Measurements from ENCODE around the gene MEAK7. TPM values are rescaled to one million over a fixed set of nuclear protein-coding genes. Genes with fewer than 3 reads are reported as not detected.

The MEAK7 gene, protein sequence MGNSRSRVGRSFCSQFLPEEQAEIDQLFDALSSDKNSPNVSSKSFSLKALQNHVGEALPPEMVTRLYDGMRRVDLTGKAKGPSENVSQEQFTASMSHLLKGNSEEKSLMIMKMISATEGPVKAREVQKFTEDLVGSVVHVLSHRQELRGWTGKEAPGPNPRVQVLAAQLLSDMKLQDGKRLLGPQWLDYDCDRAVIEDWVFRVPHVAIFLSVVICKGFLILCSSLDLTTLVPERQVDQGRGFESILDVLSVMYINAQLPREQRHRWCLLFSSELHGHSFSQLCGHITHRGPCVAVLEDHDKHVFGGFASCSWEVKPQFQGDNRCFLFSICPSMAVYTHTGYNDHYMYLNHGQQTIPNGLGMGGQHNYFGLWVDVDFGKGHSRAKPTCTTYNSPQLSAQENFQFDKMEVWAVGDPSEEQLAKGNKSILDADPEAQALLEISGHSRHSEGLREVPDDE
- 10 to 100 TPM; 95.7 to 98.3 TPM for total RNA-seq

DNA sequence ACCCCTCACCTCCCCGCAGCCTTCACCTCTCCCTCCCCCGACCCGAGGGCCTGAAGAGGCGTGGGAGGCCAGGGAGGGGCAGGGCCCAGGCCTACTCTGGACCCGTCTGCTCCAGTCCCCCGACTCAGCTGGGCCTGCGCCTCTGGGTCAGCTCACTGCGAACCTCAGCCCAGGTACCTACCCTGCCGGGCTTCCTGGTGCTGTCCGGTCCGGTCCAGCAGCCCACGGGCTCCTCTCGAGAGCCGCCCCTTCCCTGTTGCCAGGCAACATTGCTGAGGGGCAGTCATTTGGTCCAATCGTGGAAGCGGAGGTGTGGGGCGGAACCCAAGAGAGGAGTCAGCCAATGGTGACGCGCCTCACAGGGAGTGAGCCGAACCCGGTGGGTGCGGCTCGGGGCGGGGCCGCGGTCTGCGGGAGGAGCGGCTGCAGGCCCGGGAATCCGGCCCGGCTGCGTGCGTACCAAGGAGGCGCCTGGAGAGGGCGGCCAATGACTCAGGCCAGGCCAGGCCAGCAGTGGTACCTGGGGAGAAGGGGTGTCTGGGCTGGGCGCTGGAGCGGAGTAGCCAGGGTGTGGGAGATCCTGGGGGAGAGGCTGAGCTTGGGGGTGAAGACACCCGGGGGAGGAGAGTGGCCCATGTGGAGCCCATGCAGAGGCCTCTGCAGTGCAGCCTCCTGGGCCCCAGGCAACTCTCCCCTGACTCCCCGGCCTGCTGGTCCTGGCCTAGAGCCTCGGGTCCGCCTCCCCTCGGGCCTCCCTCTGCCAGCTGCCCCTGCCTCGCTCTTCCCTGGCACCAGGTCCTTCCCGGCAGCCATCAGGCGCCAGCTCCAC lies at the start of gene MEAK7:
MEAK7 (minus strand) TSS at position 240 of the 829 bp plus-strand sequence. CDS start 6,573 bp downstream, outside the sequence.
- Mint-ChIP-seq H3K36me3 (peaks cover 23% of the 10 kb centered on the region), H3K4me1 (peaks cover 39% of the 10 kb centered on the region)
- POLR2A ChIA-PET: interaction anchor here (1.5 to 3.2 kb wide), 5 partner anchors 15 to 388 kb away, joined by 3 to 14 read pairs (median 4); partner anchors contain the start of gene MBTPS1

DNA sequence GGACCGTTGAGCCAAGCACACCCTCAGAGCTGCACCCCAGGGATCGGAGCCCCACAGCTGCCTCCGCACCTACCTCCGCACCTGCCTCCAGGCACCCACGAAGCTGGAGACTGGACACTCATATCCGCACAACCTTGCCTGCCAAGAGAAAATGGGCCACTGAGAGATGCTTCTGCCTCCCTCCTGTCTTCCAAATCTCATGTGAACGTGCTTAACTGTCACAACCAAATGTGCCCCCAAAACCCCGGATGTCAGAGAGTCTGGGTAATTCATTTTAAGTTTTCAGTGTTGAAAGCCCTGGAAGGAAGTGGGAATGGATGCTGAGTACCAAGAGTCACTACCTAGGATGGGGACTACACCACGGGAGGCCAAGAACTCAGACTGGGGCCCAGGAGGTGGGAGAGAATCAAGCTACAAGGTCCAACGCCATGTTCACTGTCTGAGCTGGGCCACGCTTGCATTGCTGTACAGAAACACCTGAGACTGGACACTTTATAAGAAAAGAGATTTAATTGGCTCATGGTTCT lies 49.5 kb upstream of the MEAK7 start:
- Mint-ChIP-seq H3K36me3 (peaks cover 38% of the 10 kb centered on the region), H3K27ac (peak overlapping the region; percentile 94), H3K27me3 (no peaks in the 10 kb centered on the region), H3K4me1 (peaks cover 40% of the 10 kb centered on the region), H3K9me3 (no peaks in the 10 kb centered on the region), H3K4me3 (peak overlapping the region; percentile 99)
- peak; percentile 63 for DNase-seq
- POLR2A ChIA-PET: interaction anchor here (0.7 to 9.7 kb wide), 19 partner anchors 9 to 95 kb away, joined by 3 to 94 read pairs (median 5); partner anchors contain the start of genes COTL1, KLHL36 and MEAK7
- ATAC-seq (ENCODE audit: low read depth): peak; percentile 64

More for the DNA sequence above, at the start of gene MEAK7:
- H3K27ac Mint-ChIP-seq: peak within 1 kb of the TSS; percentile 82
- no peaks in the 10 kb centered on the region for H3K9me3 Mint-ChIP-seq
- no peaks in the 10 kb centered on the region for H3K27me3 Mint-ChIP-seq
- DNase-seq (peak; percentile 99), ATAC-seq (ENCODE audit: low read depth) (peak; percentile 95)
- H3K4me3 Mint-ChIP-seq: peak within 1 kb of the TSS; percentile 81

DNA sequence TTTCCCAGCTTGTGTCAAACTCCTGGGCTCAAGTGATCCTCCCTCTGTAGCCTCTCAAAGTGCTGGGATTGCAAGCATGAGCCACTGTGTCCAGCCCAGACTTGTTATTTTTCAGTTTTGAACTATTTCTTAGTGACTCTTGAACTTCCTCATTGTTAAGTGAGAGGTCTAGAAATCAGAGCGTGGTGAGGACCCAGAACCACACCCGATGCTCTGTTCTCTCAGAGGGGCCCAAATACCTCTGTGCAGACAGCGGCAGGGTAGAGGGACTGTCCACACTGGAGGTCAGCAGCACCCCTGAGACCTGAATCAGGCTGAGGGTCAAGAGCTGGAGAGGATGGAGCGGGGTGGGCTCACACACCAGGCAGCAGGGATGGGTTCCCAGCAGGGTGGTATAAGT lies 47.7 kb upstream of the MEAK7 start:
- H3K36me3 Mint-ChIP-seq: peaks cover 44% of the 10 kb centered on the region
- POLR2A ChIA-PET: interaction anchor here (0.6 to 9.7 kb wide), 14 partner anchors 12 to 65 kb away, joined by 3 to 94 read pairs (median 6); partner anchors contain the start of genes COTL1 and MEAK7
- H3K9me3 Mint-ChIP-seq: no peaks in the 10 kb centered on the region
- H3K27me3 Mint-ChIP-seq: no peaks in the 10 kb centered on the region
- H3K4me1 Mint-ChIP-seq: peaks cover 44% of the 10 kb centered on the region
- peak overlapping the region; percentile 99 for H3K4me3 Mint-ChIP-seq
- ATAC-seq (ENCODE audit: low read depth) (no peak), DNase-seq (no peak)
- peak overlapping the region; percentile 97 for H3K27ac Mint-ChIP-seq

DNA sequence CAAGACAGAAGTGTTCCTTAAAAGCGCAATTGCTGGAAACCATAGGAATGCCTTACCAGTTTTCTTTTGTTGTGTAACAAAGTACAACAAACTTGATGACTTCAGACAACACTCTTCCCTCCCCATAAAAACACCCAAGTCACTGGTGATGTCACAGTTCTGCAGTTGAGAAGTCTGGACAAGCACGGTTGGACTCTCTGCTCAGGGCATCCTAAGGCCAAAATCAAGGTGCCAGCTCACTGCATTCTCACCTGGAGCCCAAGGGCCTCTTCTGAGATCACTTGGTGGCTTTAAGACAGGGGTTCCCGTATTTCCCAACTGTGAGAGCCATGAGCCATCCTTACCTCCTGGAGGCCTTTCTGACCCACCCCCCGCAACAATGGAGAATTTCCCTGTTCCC lies 45.6 kb upstream of the MEAK7 start:
- H3K4me3 Mint-ChIP-seq: peak overlapping the region; percentile 87
- peak overlapping the region; percentile 92 for H3K27ac Mint-ChIP-seq
- H3K4me1 Mint-ChIP-seq: peaks cover 50% of the 10 kb centered on the region
- H3K27me3 Mint-ChIP-seq: no peaks in the 10 kb centered on the region
- no peak for DNase-seq
- no peaks in the 10 kb centered on the region for H3K9me3 Mint-ChIP-seq
- ATAC-seq (ENCODE audit: low read depth): no peak
- POLR2A ChIA-PET: interaction anchor here (1.3 to 9.7 kb wide), 5 partner anchors 10 to 67 kb away, joined by 5 to 81 read pairs (median 32); partner anchors contain the start of gene COTL1
- peaks cover 58% of the 10 kb centered on the region for H3K36me3 Mint-ChIP-seq

DNA sequence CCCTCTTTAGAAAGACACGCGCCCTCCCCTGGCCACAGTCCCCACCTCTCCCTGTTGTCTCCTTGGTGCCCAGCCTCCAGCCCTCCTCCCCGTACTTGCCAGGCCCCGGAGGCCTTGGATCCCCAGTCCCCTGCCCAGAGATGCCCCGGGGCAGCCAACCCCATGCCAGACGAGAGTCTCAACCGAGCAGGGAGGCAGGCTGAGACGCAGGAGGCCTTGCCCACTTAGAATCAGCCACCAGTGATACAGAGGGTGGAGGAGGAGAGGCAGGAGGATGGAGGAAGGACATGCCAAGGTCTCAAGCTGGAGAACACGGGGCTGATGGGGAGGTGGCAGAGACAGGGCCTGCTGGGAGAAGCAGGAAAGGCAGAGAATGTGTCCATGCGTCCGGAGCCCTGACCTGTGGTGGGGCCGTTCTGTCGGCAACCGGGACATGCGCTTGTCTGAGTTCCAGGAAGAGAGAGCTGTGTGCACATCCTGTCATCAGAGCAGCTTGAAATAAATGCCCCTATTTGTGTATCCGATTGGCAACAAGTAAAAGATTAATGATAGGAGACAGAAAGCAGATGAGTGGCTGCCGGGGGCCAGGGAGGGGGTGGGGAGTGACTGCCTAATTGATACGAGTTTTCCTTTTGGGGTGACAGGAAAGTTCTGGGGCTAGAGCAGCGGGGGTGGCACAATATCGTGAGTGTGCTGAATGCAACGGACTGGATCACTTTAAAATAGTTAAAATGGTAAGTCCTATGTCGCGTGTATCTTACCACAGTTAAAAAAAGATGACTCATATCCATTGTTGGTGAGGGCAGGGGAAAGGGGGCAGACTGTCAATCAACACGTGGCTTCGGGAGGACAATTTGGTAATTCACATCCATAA lies 44.7 kb upstream of the MEAK7 start:
- Mint-ChIP-seq H3K27me3 (no peaks in the 10 kb centered on the region), H3K27ac (peak overlapping the region; percentile 92), H3K4me1 (peaks cover 47% of the 10 kb centered on the region), H3K9me3 (no peaks in the 10 kb centered on the region), H3K36me3 (peaks cover 63% of the 10 kb centered on the region), H3K4me3 (peak overlapping the region; percentile 87)
- ATAC-seq (ENCODE audit: low read depth) (peak; percentile 48), DNase-seq (peak; percentile 63)
- POLR2A ChIA-PET: interaction anchor here (0.7 to 9.7 kb wide), 17 partner anchors 9 to 410 kb away, joined by 3 to 81 read pairs (median 4); partner anchors contain the start of gene COTL1

DNA sequence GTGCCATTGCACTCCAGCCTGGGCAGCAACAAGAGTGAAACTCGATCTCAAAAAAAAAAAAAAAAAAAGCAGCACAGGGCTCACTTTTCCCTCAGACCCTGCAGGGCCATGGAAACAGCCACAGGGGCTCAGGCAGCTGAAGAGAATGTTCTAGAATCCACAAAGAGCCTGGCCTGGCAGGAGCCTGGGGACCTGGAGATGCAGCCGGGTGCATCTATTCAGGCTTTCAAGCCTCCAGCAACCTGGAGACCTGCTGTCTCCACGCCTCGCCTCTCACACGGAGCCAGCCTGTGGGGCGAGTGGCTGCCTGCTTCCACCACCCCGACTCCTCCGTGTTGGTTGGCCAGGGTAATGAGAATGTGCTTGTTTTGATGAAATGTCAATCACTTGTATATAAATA lies 44.0 kb upstream of the MEAK7 start:
- Mint-ChIP-seq H3K4me3 (peak overlapping the region; percentile 87), H3K9me3 (no peaks in the 10 kb centered on the region), H3K27me3 (no peaks in the 10 kb centered on the region), H3K27ac (peak overlapping the region; percentile 92), H3K4me1 (peaks cover 48% of the 10 kb centered on the region), H3K36me3 (peaks cover 65% of the 10 kb centered on the region)
- POLR2A ChIA-PET: interaction anchor here (1.2 to 9.7 kb wide), 9 partner anchors 20 to 69 kb away, joined by 4 to 81 read pairs (median 9); partner anchors contain the start of gene COTL1
- DNase-seq (no peak), ATAC-seq (ENCODE audit: low read depth) (no peak)

DNA sequence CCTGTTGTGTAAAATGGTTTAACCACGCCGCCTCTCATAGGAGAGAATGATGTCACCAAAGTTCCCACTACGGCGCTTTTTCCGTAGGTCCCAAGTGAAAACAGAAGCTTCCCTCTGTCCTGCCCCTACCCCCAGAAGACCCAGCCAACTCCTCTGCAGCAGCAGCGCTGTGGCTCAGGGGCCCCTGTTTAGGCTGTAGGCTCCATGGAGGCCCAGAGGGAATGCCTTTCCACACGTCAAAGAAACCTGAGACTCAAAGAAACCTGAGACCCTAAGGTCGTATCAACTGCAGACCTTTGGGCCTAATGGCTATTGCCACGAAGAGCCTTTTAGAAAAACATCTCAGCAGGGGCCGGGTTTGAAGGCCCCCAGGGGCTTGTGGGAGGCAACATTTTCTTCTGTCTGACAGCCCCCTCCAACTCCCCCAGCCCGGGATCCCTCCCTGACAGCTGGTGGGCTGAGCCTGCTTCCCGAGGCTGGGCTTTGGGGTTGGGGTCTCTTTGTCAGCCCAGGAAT lies 43.1 kb upstream of the MEAK7 start:
- H3K9me3 Mint-ChIP-seq: no peaks in the 10 kb centered on the region
- H3K4me1 Mint-ChIP-seq: peaks cover 52% of the 10 kb centered on the region
- peak overlapping the region; percentile 87 for H3K4me3 Mint-ChIP-seq
- POLR2A ChIA-PET: interaction anchor here (1.1 to 9.7 kb wide), 5 partner anchors 28 to 70 kb away, joined by 3 to 81 read pairs (median 5); partner anchors contain the start of gene COTL1
- H3K27ac Mint-ChIP-seq: peak overlapping the region; percentile 70
- no peaks in the 10 kb centered on the region for H3K27me3 Mint-ChIP-seq
- peaks cover 61% of the 10 kb centered on the region for H3K36me3 Mint-ChIP-seq
- ATAC-seq (ENCODE audit: low read depth) (no peak), DNase-seq (no peak)

DNA sequence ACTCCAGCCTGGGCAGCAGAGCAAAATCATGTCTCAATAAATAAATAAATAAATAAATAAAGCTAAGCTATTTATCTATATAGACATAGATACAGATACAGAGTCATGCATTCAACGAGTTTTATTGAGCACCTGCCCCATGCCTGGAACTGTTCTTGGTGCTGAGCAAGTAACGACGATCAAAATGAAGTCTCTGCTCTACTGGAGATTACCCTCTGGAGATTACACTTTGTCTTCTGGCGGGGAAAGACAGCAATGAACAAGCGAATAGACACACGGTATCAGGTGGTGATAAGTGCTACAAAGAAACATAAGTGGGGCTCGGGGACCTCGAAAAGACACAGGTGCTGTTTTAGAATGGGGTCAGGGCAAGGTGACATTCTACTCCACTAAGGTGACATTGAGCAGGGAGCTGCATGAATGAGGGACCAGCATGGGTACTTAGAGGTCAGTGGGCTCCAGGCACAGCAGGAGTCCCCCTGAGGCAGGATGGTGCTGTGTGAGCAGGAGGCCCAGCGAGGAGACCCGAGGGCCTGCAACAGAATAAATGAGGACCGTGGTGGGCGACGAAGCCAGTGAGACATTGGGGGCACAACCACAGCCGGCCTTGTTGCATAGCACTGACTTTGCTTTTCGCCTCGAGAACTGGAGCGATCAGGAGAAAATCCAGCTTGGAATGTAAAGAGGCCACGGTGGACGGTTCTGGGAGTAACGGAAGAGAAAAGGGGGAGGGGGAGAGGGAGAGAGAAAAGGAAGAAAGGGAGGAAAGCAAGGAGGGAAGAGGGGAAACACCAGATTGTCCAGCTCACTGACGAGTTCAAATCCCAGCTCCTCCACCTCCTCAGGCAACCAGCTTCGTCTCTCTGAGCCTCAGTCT lies 42.4 kb upstream of the MEAK7 start:
- POLR2A ChIA-PET: interaction anchor here (1.1 to 9.7 kb wide), 4 partner anchors 27 to 70 kb away, joined by 3 to 81 read pairs (median 4); partner anchors contain the start of gene COTL1
- peaks cover 60% of the 10 kb centered on the region for H3K36me3 Mint-ChIP-seq
- peak overlapping the region; percentile 87 for H3K4me3 Mint-ChIP-seq

DNA sequence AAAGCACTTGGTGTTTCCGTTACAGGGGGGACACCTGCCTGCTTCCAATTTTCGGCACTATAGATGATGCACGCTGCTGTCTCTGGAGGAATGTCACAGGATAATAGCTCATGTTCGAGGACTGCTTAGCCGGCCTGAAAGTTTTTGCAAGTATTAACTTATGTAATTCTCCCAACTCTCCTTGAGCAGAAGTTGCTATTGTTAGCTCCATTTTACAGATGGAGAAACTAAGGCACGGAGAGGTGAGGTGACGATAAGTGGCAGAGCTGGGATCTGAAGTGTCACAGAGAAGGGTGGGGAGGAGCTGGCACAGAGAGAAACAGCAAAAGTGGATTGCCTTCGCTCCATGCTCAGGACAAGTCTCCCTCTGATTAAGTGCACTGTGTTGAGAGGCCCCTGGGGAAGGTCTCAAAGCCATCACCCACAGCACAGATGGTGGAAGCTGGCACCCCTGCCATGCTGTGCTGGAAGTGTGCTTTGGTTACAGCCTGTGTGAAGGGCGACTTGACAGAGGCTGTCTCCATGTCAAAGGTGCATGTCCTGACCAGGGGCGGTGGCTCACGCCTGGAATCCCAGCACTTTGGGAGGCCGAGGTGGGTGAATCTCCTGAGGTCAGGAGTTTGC lies 40.8 kb upstream of the MEAK7 start:
- Mint-ChIP-seq H3K4me1 (peaks cover 48% of the 10 kb centered on the region), H3K27me3 (no peaks in the 10 kb centered on the region), H3K27ac (peak overlapping the region; percentile 48), H3K4me3 (peak overlapping the region; percentile 22), H3K9me3 (no peaks in the 10 kb centered on the region), H3K36me3 (peaks cover 55% of the 10 kb centered on the region)
- DNase-seq: no peak
- POLR2A ChIA-PET: interaction anchor here (0.6 to 1.1 kb wide), 2 partner anchors 8 to 63 kb away, joined by 3 read pairs; no protein-coding TSS in a partner anchor
- ATAC-seq (ENCODE audit: low read depth): no peak

More for the DNA sequence above, 42.4 kb upstream of the MEAK7 start:
- ATAC-seq (ENCODE audit: low read depth) (no peak), DNase-seq (no peak)
- no peaks in the 10 kb centered on the region for H3K27me3 Mint-ChIP-seq
- H3K4me1 Mint-ChIP-seq: peaks cover 52% of the 10 kb centered on the region
- peak overlapping the region; percentile 70 for H3K27ac Mint-ChIP-seq
- H3K9me3 Mint-ChIP-seq: no peaks in the 10 kb centered on the region

DNA sequence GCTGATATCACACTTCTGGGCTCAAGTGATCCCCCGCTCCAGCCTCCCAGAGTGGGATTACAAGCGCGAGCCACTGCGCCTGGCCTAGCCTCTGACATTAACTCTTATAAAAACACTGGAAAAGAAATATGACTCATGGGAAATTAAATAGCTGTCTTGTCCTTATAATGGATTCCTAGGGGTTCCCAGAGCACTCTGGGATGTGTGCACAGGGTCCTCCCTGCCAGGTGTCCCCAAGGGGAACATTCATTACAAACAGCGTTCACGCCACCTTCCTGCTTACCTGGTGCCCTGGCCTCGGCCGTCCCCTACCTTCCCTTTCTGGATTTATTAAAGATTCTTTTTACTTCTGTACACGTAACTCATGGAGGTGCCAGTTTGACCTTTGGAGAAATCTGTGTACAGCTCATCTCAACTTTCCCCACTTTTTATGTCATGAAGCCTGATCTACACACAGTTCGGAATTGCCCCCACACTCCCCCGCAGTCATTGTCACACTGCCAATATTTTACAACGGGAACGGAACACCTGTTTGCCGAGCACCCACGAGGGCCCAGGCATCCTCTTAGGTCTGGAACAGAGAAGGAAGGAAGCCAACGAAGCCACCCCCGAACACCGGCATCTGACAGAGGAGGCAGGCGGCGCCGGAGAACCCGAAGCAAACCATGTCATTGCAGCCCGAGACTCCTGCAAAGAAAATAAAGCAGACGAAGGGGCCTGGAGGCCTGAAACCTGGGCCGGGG lies 39.7 kb upstream of the MEAK7 start:
- POLR2A ChIA-PET: interaction anchor here (0.8 to 1.1 kb wide), 3 partner anchors 9 to 24 kb away, joined by 3 read pairs; no protein-coding TSS in a partner anchor
- no peak for DNase-seq
- peaks cover 54% of the 10 kb centered on the region for H3K36me3 Mint-ChIP-seq

More for the DNA sequence above, 39.7 kb upstream of the MEAK7 start:
- Mint-ChIP-seq H3K4me3 (peak overlapping the region; percentile 50), H3K4me1 (peaks cover 40% of the 10 kb centered on the region), H3K27ac (peak overlapping the region; percentile 68), H3K9me3 (no peaks in the 10 kb centered on the region), H3K27me3 (no peaks in the 10 kb centered on the region)
- no peak for ATAC-seq (ENCODE audit: low read depth)
